SK-N-SH (cell line): ENCODE results near the gene COP1.

Source experiments
- JUND ChIP-seq: IDR thresholded peaks from 2 replicates; pipeline ENCODE4 v1.4.0; 2012
- RCOR1 ChIP-seq: fragments of 150-350 bp; IDR thresholded peaks from 2 replicates; pipeline ENCODE4 v1.6.1; 2017; ENCODE audit warnings: antibody characterized with exemption, low read length
- YY1 ChIP-seq: IDR thresholded peaks from 2 replicates; pipeline ENCODE4 v1.4.0; 2012; ENCODE audit warnings: low read depth, mild to moderate bottlenecking
- TF ChIP-seq, protein P1 (sequence below): IDR thresholded peaks from 2 replicates; pipeline ENCODE4 v1.4.0; 2012; ENCODE audit warnings: low read depth
- TF ChIP-seq, protein P2 (sequence below): fragments of 200-600 bp; sonication (generic); IDR thresholded peaks from 2 replicates; pipeline ENCODE4 v1.6.1; 2017; ENCODE audit warnings: antibody characterized with exemption, mild to moderate bottlenecking, moderate library complexity
- TF ChIP-seq, protein P3 (sequence below): IDR thresholded peaks from 2 replicates; pipeline ENCODE4 v1.4.0; 2012; ENCODE audit warnings: low read depth, borderline replicate concordance

DNA sequence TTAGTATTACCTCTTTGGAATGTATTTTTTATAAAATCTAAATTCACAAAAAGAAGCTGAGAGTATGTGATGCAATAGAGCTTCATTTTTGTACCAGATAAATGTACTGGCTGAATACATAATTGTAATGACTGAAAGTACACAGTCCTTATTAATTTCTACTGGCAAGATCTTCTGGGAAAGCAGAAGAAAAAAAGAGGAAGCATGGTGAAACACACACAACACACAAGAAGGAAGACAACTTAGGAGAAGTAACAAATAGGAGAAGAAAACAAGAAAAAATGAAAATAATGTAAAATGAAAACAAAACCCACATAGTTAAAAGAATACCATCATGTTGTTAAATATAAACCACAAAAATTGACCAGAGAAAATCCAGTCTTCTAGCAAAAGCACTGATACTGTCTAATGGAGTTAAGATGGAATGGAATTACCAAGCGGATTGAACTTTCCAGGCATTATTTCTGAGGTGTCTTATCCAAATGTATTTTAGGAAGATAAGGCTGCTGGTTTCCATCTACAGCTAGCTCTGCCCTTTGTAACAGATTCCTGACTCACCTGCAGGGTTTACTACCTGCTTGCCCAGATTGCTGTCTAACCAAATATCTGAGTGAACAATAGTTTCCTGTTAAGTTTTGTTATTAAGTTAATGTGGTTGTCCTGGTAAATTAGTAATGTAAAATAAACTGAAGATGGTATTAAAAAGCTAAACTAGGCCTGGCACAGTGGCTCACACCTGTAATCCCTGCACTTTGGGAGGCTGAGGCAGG is 4.5 kb upstream of the COP1 start:
- TF ChIP-seq, protein P1, sequence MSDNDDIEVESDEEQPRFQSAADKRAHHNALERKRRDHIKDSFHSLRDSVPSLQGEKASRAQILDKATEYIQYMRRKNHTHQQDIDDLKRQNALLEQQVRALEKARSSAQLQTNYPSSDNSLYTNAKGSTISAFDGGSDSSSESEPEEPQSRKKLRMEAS, result no peak
- TF ChIP-seq, protein P2, sequence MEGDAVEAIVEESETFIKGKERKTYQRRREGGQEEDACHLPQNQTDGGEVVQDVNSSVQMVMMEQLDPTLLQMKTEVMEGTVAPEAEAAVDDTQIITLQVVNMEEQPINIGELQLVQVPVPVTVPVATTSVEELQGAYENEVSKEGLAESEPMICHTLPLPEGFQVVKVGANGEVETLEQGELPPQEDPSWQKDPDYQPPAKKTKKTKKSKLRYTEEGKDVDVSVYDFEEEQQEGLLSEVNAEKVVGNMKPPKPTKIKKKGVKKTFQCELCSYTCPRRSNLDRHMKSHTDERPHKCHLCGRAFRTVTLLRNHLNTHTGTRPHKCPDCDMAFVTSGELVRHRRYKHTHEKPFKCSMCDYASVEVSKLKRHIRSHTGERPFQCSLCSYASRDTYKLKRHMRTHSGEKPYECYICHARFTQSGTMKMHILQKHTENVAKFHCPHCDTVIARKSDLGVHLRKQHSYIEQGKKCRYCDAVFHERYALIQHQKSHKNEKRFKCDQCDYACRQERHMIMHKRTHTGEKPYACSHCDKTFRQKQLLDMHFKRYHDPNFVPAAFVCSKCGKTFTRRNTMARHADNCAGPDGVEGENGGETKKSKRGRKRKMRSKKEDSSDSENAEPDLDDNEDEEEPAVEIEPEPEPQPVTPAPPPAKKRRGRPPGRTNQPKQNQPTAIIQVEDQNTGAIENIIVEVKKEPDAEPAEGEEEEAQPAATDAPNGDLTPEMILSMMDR, result no peak
- TF ChIP-seq JUND (no peak), RCOR1 (no peak), YY1 (no peak)
- TF ChIP-seq, protein P3, sequence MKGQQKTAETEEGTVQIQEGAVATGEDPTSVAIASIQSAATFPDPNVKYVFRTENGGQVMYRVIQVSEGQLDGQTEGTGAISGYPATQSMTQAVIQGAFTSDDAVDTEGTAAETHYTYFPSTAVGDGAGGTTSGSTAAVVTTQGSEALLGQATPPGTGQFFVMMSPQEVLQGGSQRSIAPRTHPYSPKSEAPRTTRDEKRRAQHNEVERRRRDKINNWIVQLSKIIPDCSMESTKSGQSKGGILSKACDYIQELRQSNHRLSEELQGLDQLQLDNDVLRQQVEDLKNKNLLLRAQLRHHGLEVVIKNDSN, result no peak
